K562 treated with DMSO at 1 percent for 48 hours (cell line): ENCODE results near the gene TSHR. TPM values are rescaled to one million over a fixed set of nuclear protein-coding genes. Genes with fewer than 3 reads are reported as not detected.

ENCODE experiments used
- total RNA-seq: library from RNA; unstranded; fragments of 300-600 nt; gene quantifications from 2 replicates; pipeline ENCODE4 v1.2.3, GENCODE V29; 2022; ENCODE audit warnings: low replicate concordance; ENCODE audit errors: extremely low read depth

TSHR gene
- not detected in 2 replicates for total RNA-seq

GRCh38 chr14:80955416-80955941 lies at the start of gene TSHR:
Gene TSHR (plus strand): TSS chr14:80955621. CDS start chr14:80955681, 60 bp downstream.

DNA sequence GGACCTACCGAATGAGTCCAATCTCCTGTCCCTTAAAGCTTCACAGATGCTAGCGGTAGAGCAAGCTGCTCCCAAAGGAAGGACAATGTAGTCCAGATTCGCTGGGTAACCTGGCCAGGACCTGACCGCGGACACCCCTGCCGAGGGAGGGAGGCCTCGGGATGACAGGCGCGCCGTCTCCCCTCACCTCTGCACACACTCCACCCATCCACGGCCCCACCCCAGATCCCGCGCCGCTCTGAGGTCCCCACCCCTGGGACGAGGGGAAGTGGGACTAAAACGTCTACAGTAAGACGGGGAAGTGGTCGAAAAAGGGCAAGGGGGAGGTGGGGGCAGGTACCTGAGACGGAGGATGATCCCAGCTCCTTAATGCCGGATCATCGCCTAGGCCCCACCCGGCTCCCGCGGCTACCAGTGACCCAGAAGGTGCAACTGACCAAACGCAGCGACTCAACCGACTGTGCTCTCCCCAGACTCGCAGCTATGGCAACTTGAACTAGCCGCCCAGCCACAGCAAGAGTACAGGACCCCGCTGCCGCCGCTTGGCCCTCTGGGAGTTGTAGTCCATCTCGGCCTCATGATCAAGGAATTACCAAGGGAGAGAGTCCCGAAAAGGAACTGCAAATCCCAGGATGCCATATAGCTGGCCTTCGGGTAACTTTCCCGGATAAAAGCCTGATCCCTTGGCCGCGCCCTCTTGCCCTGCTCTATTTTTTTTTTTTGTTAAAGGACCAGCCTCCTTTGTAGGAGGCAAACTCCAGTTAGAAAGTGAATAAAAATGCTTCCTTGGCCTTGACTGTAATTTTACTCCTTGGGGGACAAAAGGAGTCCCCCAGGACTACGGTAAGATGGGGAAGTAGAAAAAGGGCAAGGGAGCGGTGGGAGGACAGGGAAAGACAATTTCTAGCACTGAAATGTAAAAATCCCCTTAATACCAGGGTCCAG lies 13.9 kb upstream of the TSHR start, which contains the start of gene CEP128:
TSS of gene CEP128 (minus strand) at position 498 of the 945 bp plus-strand sequence.

Other genes with a start within 250 kb of the TSHR start
- gene CEP128, start 13.9 kb upstream of the TSHR start, total RNA-seq: not detected in 2 replicates